ENCODE data around the gene CDH8. TPM values are rescaled to one million over a fixed set of nuclear protein-coding genes. Genes with fewer than 3 reads are reported as not detected.
"Not testable (repeated sequence)": the region's sequence is repeated elsewhere in the genome, so short reads cannot be mapped to it uniquely, and the experiment has no call there.

CDH8 gene
- total RNA-seq, 2 experiments from 2014 or later, result not detected

GRCh38 chr16:61791464-61791863, 244.8 kb downstream of the CDH8 start:
- Mint-ChIP-seq H3K27me3 (ENCODE audit: low read depth) (no peaks in the 10 kb centered on the region), H3K9me3 (ENCODE audit: insufficient read depth) (peaks cover 33% of the 10 kb centered on the region), H3K4me3 (no peak overlapping the region), H3K36me3 (ENCODE audit: low read depth) (no peaks in the 10 kb centered on the region), H3K4me1 (ENCODE audit: low read depth) (no peaks in the 10 kb centered on the region), H3K27ac (no peak overlapping the region)
- DNase-seq, result no peak
- POLR2A ChIA-PET, result no interaction called here
- no peak for ATAC-seq
- CTCF ChIA-PET, result no interaction called here

DNA sequence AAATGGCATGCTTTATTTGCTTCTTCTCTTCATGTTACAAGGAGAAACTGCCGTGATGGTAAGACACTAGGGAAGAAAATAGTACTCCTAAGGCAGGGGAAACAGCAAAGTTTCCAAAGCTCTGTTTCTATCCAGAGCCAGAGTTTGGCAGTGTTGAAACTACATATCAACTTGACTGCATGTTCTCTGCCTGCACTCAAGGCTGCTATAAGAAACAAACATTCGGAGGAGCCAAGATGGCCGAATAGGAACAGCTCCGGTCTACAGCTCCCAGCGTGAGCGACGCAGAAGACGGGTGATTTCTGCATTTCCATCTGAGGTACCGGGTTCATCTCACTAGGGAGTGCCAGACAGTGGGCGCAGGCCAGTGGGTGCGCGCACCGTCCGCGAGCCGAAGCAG, 254.4 kb downstream of the CDH8 start:
- peaks cover 13% of the 10 kb centered on the region for H3K9me3 Mint-ChIP-seq (ENCODE audit: insufficient read depth)
- POLR2A ChIA-PET; DNase-seq; H3K27me3 Mint-ChIP-seq (ENCODE audit: low read depth); CTCF ChIA-PET; H3K4me3 Mint-ChIP-seq; H3K27ac Mint-ChIP-seq; H3K4me1 Mint-ChIP-seq (ENCODE audit: low read depth); ATAC-seq; H3K36me3 Mint-ChIP-seq (ENCODE audit: low read depth): not testable (repeated sequence)

DNA sequence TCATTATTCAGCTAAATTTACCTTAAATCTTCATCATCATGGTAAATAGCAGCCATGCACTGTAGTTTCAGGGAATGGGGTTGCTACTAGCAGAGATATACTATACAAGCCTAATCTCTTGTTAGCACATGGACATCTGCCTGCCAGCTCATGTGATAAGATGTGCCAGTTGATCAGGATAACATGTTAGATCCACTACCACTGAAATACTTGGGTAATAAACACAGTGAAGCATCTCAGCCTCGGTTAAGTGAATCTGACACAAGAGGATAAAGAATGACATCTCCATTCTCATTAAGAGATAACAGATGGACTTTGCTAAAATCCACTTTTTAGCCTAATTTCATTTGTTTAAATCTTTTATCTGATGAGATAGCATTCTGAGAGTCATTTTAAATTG, 256.1 kb downstream of the CDH8 start:
- Mint-ChIP-seq H3K36me3 (ENCODE audit: low read depth) (no peaks in the 10 kb centered on the region), H3K4me3 (no peak overlapping the region), H3K27me3 (ENCODE audit: low read depth) (no peaks in the 10 kb centered on the region), H3K4me1 (ENCODE audit: low read depth) (no peaks in the 10 kb centered on the region), H3K27ac (no peak overlapping the region), H3K9me3 (ENCODE audit: insufficient read depth) (peaks cover 22% of the 10 kb centered on the region)
- no peak for ATAC-seq
- CTCF ChIA-PET, result no interaction called here
- POLR2A ChIA-PET, result no interaction called here
- no peak for DNase-seq

DNA sequence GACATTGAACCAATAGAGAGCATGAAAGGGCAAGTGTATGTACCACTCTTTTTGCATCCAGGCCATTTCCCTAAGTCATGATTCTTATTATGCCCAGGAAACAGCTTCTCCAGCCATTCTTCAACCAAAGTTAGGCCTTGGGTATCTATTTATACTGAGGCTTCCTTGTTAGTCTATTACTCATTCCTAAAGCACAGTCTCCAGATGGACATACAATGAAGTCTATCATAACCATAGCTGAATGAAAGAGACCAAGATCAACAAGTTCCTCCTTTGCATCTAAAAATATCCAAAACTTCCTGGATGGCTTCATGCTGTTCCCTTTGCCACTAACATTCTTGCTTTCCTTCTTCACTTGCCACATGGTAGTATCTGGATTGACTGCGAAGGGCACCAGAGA, 265.9 kb downstream of the CDH8 start:
- H3K27me3 Mint-ChIP-seq (ENCODE audit: low read depth), result no peaks in the 10 kb centered on the region
- H3K4me3 Mint-ChIP-seq, result no peak overlapping the region
- ChIA-PET POLR2A (no interaction called here), CTCF (no interaction called here)
- ATAC-seq, result no peak
- no peaks in the 10 kb centered on the region for H3K36me3 Mint-ChIP-seq (ENCODE audit: low read depth)
- peaks cover 5% of the 10 kb centered on the region for H3K9me3 Mint-ChIP-seq (ENCODE audit: insufficient read depth)
- no peak overlapping the region for H3K27ac Mint-ChIP-seq
- no peaks in the 10 kb centered on the region for H3K4me1 Mint-ChIP-seq (ENCODE audit: low read depth)
- no peak for DNase-seq

DNA sequence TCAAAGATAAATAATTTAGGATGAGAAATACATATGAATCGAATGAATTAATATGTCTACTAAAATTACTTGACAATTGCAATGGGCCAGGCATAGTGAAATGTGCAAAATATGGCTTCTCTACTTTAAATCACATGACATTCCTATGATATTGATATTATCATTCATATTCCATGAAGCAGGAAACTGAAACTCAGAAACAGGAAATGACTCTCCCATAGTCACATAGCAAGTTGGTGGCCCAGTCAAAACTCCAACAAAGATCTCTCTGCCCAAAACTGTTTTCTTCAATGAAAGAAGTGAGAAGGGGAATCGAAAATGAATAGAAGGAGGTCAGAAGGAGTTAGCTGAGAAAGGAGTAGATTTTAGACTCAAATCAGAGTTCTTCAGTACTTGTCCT, 272.2 kb downstream of the CDH8 start:
- Mint-ChIP-seq H3K27ac (no peak overlapping the region), H3K27me3 (ENCODE audit: low read depth) (no peaks in the 10 kb centered on the region), H3K9me3 (ENCODE audit: insufficient read depth) (peaks cover 15% of the 10 kb centered on the region), H3K4me1 (ENCODE audit: low read depth) (no peaks in the 10 kb centered on the region), H3K36me3 (ENCODE audit: low read depth) (no peaks in the 10 kb centered on the region), H3K4me3 (no peak overlapping the region)
- no peak for DNase-seq
- ChIA-PET CTCF (no interaction called here), POLR2A (no interaction called here)
- no peak for ATAC-seq

- H3K27me3 Mint-ChIP-seq (ENCODE audit: low read depth), result no peaks in the 10 kb centered on the region
- ATAC-seq (no peak), DNase-seq (no peak)
- peaks cover 16% of the 10 kb centered on the region for H3K9me3 Mint-ChIP-seq (ENCODE audit: insufficient read depth)
- ChIA-PET POLR2A (no interaction called here), CTCF (no interaction called here)
- H3K36me3 Mint-ChIP-seq (ENCODE audit: low read depth), result no peaks in the 10 kb centered on the region
- no peak overlapping the region for H3K4me3 Mint-ChIP-seq
- H3K4me1 Mint-ChIP-seq (ENCODE audit: low read depth), result no peaks in the 10 kb centered on the region
- H3K27ac Mint-ChIP-seq, result no peak overlapping the region
Observed at GRCh38 chr16:61763013-61763412, 273.2 kb downstream of the CDH8 start.

DNA sequence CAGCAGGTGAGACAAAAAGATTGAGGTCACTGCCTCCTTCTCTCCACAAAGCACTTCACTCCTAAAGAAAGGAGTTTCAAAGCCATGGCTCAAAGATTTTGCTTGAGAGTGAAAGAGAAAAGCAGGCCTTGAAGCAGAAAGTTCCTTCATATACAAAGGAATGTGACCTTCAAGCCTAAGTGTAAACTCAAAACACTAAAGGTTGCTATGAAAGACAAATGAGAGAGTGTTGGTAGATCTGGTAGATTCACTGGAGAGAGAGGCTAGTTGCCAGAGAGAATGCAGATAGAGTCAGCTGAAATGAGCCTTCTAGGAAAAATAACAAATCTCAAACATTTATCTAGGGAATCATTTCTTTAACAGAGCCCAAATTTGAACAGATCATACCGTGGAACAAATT, 305.2 kb downstream of the CDH8 start:
- peaks cover 57% of the 10 kb centered on the region for H3K9me3 Mint-ChIP-seq (ENCODE audit: insufficient read depth)
- POLR2A ChIA-PET, result no interaction called here
- H3K27ac Mint-ChIP-seq, result no peak overlapping the region
- no peaks in the 10 kb centered on the region for H3K36me3 Mint-ChIP-seq (ENCODE audit: low read depth)
- no peaks in the 10 kb centered on the region for H3K27me3 Mint-ChIP-seq (ENCODE audit: low read depth)
- no peak overlapping the region for H3K4me3 Mint-ChIP-seq
- CTCF ChIA-PET, result no interaction called here
- no peaks in the 10 kb centered on the region for H3K4me1 Mint-ChIP-seq (ENCODE audit: low read depth)
- no peak for ATAC-seq
- no peak for DNase-seq

- ChIA-PET CTCF (no interaction called here), POLR2A (no interaction called here)
- ATAC-seq, result no peak
- H3K4me3 Mint-ChIP-seq, result no peak overlapping the region
- H3K4me1 Mint-ChIP-seq (ENCODE audit: low read depth), result no peaks in the 10 kb centered on the region
- no peak overlapping the region for H3K27ac Mint-ChIP-seq
- H3K9me3 Mint-ChIP-seq (ENCODE audit: insufficient read depth), result peaks cover 49% of the 10 kb centered on the region
- H3K36me3 Mint-ChIP-seq (ENCODE audit: low read depth), result no peaks in the 10 kb centered on the region
- no peak for DNase-seq
- no peaks in the 10 kb centered on the region for H3K27me3 Mint-ChIP-seq (ENCODE audit: low read depth)
Observed at GRCh38 chr16:61726701-61727100, 309.5 kb downstream of the CDH8 start.

DNA sequence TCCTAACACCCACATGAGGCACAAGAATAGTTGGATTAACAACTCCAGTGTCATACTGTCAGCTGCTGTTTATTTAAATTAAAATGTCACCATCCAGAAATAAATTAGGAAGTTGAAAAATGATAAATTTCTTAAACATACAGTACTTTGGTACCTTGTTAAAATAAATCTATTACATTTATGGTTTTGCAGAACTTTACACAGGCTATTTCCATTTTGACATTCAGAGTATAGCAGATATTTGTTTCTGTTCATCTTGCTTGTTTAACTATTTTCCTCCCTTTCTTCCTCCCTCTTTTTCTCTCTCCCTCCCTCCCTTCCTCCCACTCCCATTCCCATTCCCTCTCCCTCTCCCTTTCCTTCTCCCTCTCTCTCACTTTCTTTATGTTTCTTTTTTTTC, 310.1 kb downstream of the CDH8 start:
- Mint-ChIP-seq H3K4me1 (ENCODE audit: low read depth) (no peaks in the 10 kb centered on the region), H3K4me3 (no peak overlapping the region), H3K27ac (no peak overlapping the region), H3K36me3 (ENCODE audit: low read depth) (no peaks in the 10 kb centered on the region), H3K27me3 (ENCODE audit: low read depth) (no peaks in the 10 kb centered on the region), H3K9me3 (ENCODE audit: insufficient read depth) (peaks cover 44% of the 10 kb centered on the region)
- ChIA-PET CTCF (no interaction called here), POLR2A (no interaction called here)
- ATAC-seq (no peak), DNase-seq (no peak)

GRCh38 chr16:61721544-61721943, 314.7 kb downstream of the CDH8 start:
- CTCF ChIA-PET, result no interaction called here

DNA sequence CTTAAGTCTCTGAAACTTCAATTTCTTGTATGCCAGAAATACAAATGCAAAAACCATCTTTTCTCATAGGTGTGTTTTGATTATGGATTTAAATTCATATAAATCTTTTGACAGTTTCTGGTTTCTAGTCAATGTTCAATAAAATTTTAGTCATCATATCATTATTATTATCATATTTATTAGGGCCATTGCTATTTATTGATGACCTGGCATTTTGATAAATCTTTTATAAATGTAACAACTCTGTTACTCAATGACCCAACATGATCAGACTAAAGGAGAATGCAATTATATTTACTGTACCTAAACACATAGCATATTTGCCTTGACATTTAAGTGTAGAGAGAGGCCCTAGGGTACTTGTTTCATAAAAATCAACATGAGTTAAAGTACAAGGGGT, 320.8 kb downstream of the CDH8 start:
- ATAC-seq, result no peak
- Mint-ChIP-seq H3K4me1 (ENCODE audit: low read depth) (no peaks in the 10 kb centered on the region), H3K4me3 (no peak overlapping the region), H3K27ac (no peak overlapping the region), H3K36me3 (ENCODE audit: low read depth) (no peaks in the 10 kb centered on the region), H3K9me3 (ENCODE audit: insufficient read depth) (peaks cover 17% of the 10 kb centered on the region), H3K27me3 (ENCODE audit: low read depth) (no peaks in the 10 kb centered on the region)
- CTCF ChIA-PET, result no interaction called here
- no peak for DNase-seq
- POLR2A ChIA-PET, result no interaction called here

More at GRCh38 chr16:61721544-61721943, 314.7 kb downstream of the CDH8 start:
- H3K27me3 Mint-ChIP-seq (ENCODE audit: low read depth), result no peaks in the 10 kb centered on the region
- no peaks in the 10 kb centered on the region for H3K4me1 Mint-ChIP-seq (ENCODE audit: low read depth)
- ATAC-seq (no peak), DNase-seq (no peak)
- peaks cover 23% of the 10 kb centered on the region for H3K9me3 Mint-ChIP-seq (ENCODE audit: insufficient read depth)
- POLR2A ChIA-PET, result no interaction called here
- H3K27ac Mint-ChIP-seq, result no peak overlapping the region
- H3K4me3 Mint-ChIP-seq, result no peak overlapping the region
- no peaks in the 10 kb centered on the region for H3K36me3 Mint-ChIP-seq (ENCODE audit: low read depth)

GRCh38 chr16:61713787-61714186, 322.5 kb downstream of the CDH8 start:
- peaks cover 16% of the 10 kb centered on the region for H3K9me3 Mint-ChIP-seq (ENCODE audit: insufficient read depth)
- H3K4me1 Mint-ChIP-seq (ENCODE audit: low read depth), result no peaks in the 10 kb centered on the region
- ATAC-seq (no peak), DNase-seq (no peak)
- POLR2A ChIA-PET, result no interaction called here
- H3K27me3 Mint-ChIP-seq (ENCODE audit: low read depth), result no peaks in the 10 kb centered on the region
- no peak overlapping the region for H3K27ac Mint-ChIP-seq
- no peak overlapping the region for H3K4me3 Mint-ChIP-seq
- no peaks in the 10 kb centered on the region for H3K36me3 Mint-ChIP-seq (ENCODE audit: low read depth)
- CTCF ChIA-PET, result no interaction called here

DNA sequence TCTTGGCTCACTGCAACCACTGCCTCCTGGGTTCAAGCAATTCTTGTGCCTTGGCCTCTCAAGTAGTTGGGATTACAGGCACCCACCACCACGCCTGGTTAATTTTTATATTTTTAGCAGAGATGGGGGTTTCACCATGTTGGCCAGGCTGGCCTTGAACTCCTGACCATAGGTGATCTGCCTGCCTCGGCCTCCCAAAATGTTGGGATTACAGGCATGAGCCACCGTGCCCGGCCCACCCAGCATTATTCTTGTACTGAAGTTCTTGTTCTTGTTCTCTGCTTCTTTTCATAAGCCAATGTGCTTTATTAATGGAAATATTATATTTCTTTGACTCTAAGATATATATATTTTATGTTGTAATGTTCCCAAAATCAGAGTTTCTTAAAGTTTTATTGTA, 336.6 kb downstream of the CDH8 start:
- CTCF ChIA-PET, H3K27ac Mint-ChIP-seq, DNase-seq: not testable (repeated sequence)

More for the DNA sequence above, 336.6 kb downstream of the CDH8 start:
- H3K4me3 Mint-ChIP-seq; H3K36me3 Mint-ChIP-seq (ENCODE audit: low read depth); H3K4me1 Mint-ChIP-seq (ENCODE audit: low read depth); ATAC-seq; POLR2A ChIA-PET; H3K27me3 Mint-ChIP-seq (ENCODE audit: low read depth); H3K9me3 Mint-ChIP-seq (ENCODE audit: insufficient read depth): not testable (repeated sequence)

All from activated CD8-positive, alpha-beta T cell treated with anti-CD3 and anti-CD28 coated beads, Interleukin-2, amount 10 ng/mL, durations not matched to agents 7 days and 5 days (primary cell).